Osteocyte (in vitro differentiated cells): ENCODE data around the gene CENPX. TPM values are rescaled to one million over a fixed set of nuclear protein-coding genes. Genes with fewer than 3 reads are reported as not detected.

ENCODE experiments used
- DNase-seq: peaks from one replicate; pipeline ENCODE4 v3.0.0; 2021; ENCODE audit warnings: mixed read lengths; ENCODE audit not compliant: unreplicated experiment; ENCODE audit errors: extremely low spot score
- H3K27ac Mint-ChIP-seq: one replicate; pipeline ENCODE4 v1.8.0; 2021; ENCODE audit warnings: mild to moderate bottlenecking, mixed read lengths; ENCODE audit not compliant: unreplicated experiment
- H3K27me3 Mint-ChIP-seq: one replicate; pipeline ENCODE4 v1.8.0; 2021; ENCODE audit warnings: mixed read lengths; ENCODE audit not compliant: unreplicated experiment
- H3K36me3 Mint-ChIP-seq: one replicate; pipeline ENCODE4 v1.8.0; 2021; ENCODE audit warnings: mixed read lengths; ENCODE audit not compliant: unreplicated experiment
- H3K4me1 Mint-ChIP-seq: one replicate; pipeline ENCODE4 v1.8.0; 2021; ENCODE audit warnings: mixed read lengths; ENCODE audit not compliant: unreplicated experiment
- H3K4me3 Mint-ChIP-seq: one replicate; pipeline ENCODE4 v1.8.0; 2021; ENCODE audit warnings: mild to moderate bottlenecking, moderate library complexity, mixed read lengths; ENCODE audit not compliant: unreplicated experiment
- H3K9me3 Mint-ChIP-seq: one replicate; pipeline ENCODE4 v1.8.0; 2021; ENCODE audit warnings: mixed read lengths; ENCODE audit not compliant: unreplicated experiment
- total RNA-seq: library from RNA; stranded (reverse); gene quantifications from 2 replicates; pipeline ENCODE4 v1.2.1, GENCODE V29; 2021
- TF ChIP-seq, protein P1 (sequence below): fragments of 200-600 bp; sonication (generic); IDR thresholded peaks from 2 replicates; pipeline ENCODE4 v1.5.0; 2021; ENCODE audit warnings: antibody characterized with exemption, mild to moderate bottlenecking, moderate library complexity

The CENPX gene
- total RNA-seq, 1 donor from 2014 or later, result 31.7 TPM

DNA sequence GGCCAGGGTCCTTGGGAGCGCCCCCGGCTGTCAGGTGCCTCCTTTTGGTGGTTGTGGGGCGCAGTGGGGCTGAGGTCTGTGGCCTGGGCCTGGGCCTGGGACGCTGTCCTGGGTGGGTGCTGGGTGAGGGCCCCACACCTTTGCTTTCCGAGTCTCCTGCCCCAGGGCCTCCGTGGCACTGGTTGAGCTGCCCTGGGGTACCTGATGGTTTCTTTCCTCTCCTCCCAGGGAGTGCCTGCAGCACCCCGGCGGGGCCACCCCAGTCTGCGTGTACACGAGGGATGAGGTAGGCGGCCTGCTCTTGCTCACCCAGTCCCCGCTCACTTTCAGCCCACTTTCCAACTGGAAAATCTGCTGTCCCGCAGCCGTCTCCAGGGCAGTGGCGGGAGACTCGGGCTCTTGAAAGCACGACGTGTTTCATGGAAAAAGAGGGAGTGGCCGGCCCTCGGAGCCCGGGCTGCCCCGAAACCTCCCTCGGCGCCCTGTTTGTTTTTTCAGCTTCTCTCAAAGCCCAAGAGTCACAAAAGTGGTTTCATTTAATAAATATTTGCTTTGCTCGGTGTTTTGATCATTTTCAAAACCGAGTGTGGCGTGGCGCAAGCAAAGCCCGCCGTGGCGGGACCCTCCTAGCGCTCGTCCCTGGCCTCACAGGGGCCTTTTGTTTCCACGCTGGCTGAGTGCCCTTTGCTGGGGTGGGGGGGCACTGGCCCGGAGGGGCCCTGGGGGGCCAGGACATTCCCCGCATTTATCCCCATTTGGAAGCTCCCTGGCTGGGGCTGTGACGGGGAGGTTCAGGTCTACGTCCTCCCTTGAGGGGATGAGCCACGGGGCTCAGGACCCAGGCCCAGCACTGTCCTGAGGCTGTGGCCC is 27.9 kb downstream of the CENPX start:
- H3K4me1 Mint-ChIP-seq, result peaks cover 28% of the 10 kb centered on the region
- no peak for DNase-seq
- no peaks in the 10 kb centered on the region for H3K9me3 Mint-ChIP-seq
- peaks cover 10% of the 10 kb centered on the region for H3K36me3 Mint-ChIP-seq
- TF ChIP-seq, protein P1, sequence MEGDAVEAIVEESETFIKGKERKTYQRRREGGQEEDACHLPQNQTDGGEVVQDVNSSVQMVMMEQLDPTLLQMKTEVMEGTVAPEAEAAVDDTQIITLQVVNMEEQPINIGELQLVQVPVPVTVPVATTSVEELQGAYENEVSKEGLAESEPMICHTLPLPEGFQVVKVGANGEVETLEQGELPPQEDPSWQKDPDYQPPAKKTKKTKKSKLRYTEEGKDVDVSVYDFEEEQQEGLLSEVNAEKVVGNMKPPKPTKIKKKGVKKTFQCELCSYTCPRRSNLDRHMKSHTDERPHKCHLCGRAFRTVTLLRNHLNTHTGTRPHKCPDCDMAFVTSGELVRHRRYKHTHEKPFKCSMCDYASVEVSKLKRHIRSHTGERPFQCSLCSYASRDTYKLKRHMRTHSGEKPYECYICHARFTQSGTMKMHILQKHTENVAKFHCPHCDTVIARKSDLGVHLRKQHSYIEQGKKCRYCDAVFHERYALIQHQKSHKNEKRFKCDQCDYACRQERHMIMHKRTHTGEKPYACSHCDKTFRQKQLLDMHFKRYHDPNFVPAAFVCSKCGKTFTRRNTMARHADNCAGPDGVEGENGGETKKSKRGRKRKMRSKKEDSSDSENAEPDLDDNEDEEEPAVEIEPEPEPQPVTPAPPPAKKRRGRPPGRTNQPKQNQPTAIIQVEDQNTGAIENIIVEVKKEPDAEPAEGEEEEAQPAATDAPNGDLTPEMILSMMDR, result no peak
- H3K27me3 Mint-ChIP-seq, result no peaks in the 10 kb centered on the region
- no peak overlapping the region for H3K4me3 Mint-ChIP-seq
- no peak overlapping the region for H3K27ac Mint-ChIP-seq

DNA sequence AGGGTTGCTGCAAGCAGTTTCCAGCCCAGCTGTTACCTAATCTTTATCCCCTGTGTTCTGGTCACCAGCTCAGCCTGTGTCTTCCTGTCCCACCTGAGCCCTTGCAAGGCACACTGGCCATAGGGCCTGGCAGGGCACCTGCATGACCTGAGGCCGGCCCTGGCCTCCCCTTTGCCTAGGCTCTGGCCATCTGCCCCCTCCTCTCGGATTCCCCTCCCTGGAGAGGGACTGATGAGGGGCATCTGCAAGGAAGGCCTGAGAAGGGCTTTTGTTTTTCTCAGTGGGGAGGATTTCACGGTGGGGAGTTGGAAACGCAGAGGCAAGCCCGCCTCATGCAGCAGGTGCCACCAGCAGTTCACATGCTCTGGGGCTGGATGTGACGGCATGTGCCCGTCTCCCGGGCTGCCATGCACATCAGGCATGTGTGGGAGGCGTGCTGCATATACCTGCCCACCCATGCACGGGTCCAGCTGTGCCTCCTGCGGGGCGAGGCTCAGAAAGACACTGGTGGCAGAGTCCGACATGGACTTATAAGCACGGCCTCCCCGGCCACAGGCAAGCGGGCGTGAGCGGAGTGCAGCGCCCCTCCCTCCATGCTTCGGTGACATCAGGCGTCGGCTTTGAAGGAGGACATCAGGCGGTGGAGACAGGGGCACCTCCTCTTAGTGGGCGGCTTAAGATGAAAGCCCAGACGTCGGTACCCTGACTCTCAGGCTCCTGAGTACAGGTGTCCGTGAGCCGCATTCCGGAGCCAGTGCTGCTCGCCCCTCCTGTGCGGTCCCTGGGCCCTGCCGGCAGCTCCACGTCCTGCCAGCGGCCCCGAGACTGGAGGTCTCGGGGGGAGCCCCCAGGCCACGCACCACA is 28.7 kb downstream of the CENPX start:
- Mint-ChIP-seq H3K27me3 (no peaks in the 10 kb centered on the region), H3K27ac (no peak overlapping the region), H3K4me1 (peaks cover 28% of the 10 kb centered on the region), H3K9me3 (no peaks in the 10 kb centered on the region), H3K36me3 (peaks cover 10% of the 10 kb centered on the region), H3K4me3 (no peak overlapping the region)
- no peak for DNase-seq
- TF ChIP-seq, protein P1, result no peak

DNA sequence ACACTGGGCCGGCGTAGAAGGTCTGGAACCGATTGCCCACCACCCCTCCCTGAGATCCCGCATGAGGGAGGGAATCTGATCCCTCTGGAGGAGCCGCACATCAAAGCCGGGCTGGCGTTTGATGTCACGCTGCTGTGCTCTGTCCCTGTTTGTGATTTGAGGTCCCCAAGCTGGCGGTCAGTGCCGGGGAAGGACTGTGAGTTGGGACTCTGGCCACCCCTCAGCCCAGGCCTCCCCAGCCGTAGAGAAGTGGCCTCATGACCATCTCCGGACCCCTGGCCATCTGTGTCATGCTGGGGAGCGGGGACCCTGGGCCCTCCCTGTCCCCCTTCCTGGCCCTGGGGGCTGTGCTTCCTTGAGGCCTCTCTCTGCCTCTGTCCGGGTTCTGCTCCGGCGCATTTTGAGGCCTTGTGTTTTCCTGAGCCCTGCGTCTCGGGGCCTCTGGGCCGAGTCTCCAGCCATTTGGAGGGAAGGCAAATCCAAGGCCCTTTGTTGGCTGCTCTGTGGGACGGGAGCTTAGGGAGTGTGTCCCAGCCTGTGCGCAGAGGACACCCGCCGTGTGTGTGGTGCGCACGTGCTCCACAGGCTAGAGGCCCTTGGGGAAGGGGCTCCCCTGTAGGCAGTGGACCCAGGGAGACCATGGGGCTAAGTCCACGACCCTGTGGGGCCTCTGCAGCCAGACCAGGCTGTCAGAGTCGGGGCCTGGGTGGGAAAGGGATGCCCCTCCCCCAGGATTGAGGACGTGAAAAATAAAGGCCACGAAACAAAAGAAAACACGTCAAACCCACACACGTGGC is 30.2 kb downstream of the CENPX start:
- Mint-ChIP-seq H3K9me3 (no peaks in the 10 kb centered on the region), H3K4me3 (no peak overlapping the region), H3K27ac (peak overlapping the region; percentile 71), H3K36me3 (peaks cover 14% of the 10 kb centered on the region), H3K27me3 (no peaks in the 10 kb centered on the region), H3K4me1 (peaks cover 28% of the 10 kb centered on the region)
- TF ChIP-seq, protein P1, result no peak
- no peak for DNase-seq

GRCh38 chr17:81991684-81992305 is 30.9 kb downstream of the CENPX start:
- Mint-ChIP-seq H3K27ac (peak overlapping the region; percentile 71), H3K4me3 (peak overlapping the region; percentile 22), H3K27me3 (no peaks in the 10 kb centered on the region), H3K36me3 (peaks cover 17% of the 10 kb centered on the region), H3K4me1 (peaks cover 28% of the 10 kb centered on the region), H3K9me3 (no peaks in the 10 kb centered on the region)
- no peak for DNase-seq
- TF ChIP-seq, protein P1, result no peak
